PC-3 (cell line): ENCODE data around the gene CHAD.
A peak's percentile ranks its signal among the peaks of the same experiment; 100 is the strongest.

Experiments used
- CTCF ChIP-seq: fragments of 300-600 bp; sonication (generic); conservative IDR thresholded peaks from 2 replicates; pipeline ENCODE4 v1.5.1; 2017; ENCODE audit warnings: antibody characterized with exemption, low read depth, mild to moderate bottlenecking, low read length
- EZH2 ChIP-seq: fragments of 300-600 bp; sonication (generic); IDR thresholded peaks from one replicate; pipeline ENCODE4 v1.6.1; 2017; ENCODE audit warnings: antibody characterized with exemption, mild to moderate bottlenecking, low read length; ENCODE audit not compliant: unreplicated experiment
- EZH2phosphoT487 ChIP-seq: fragments of 300-600 bp; sonication (generic); IDR thresholded peaks from 2 replicates; pipeline ENCODE4 v1.6.1; 2018; ENCODE audit warnings: mild to moderate bottlenecking, antibody characterized with exemption, low read length, borderline replicate concordance

- TF ChIP-seq CTCF (peak; percentile 82), EZH2 (no peak), EZH2phosphoT487 (no peak)
Observed at GRCh38 chr17:50426814-50427787, 41.6 kb downstream of the CHAD start.
